B cell (primary cell): ENCODE results near the gene BLID.

Experiments
- CTCF ChIP-seq: fragments of 200-600 bp; IDR thresholded peaks from one replicate; pipeline ENCODE4 v1.8.0; 2022; ENCODE audit warnings: antibody characterized with exemption, mild to moderate bottlenecking
- EZH2 ChIP-seq: IDR thresholded peaks from 2 replicates; pipeline ENCODE4 v1.6.1; 2012; ENCODE audit warnings: borderline replicate concordance, low read depth, mild to moderate bottlenecking, moderate library complexity, low read length; ENCODE audit not compliant: insufficient read depth, poor library complexity, severe bottlenecking

GRCh38 chr11:122157653-122158161, 41.7 kb upstream of the BLID start:
- TF ChIP-seq CTCF (no peak), EZH2 (no peak)
